GM21515 (cell line): ENCODE measurements around the gene ACD.
A peak's percentile ranks its signal among the peaks of the same experiment; 100 is the strongest.

ENCODE experiments used
- ATAC-seq: cut with Tn5 transposase; IDR thresholded peaks from one replicate; pipeline ENCODE4 v1.9.1; 2021; ENCODE audit not compliant: unreplicated experiment

The ACD gene

GRCh38 chr16:67662653-67663010 lies 2.6 kb upstream of the ACD start:
- ATAC-seq: no peak

- ATAC-seq: no peak
Observed at GRCh38 chr16:67661886-67662652, 2.0 kb upstream of the ACD start.

- no peak for ATAC-seq
Observed at GRCh38 chr16:67661101-67661761, 1.2 kb upstream of the ACD start.

- ATAC-seq: peak; percentile 75
Observed at GRCh38 chr16:67660564-67661028, 536 bp upstream of the ACD start, which contains the start of gene PARD6A. TSS of gene PARD6A (plus strand) at chr16:67660960. CDS start at chr16:67661039, 79 bp downstream.

- no peak for ATAC-seq
Observed at GRCh38 chr16:67658849-67659674, 998 bp downstream of the ACD start.

- no peak for ATAC-seq
Observed at GRCh38 chr16:67657751-67658518, 2.1 kb downstream of the ACD start.

GRCh38 chr16:67657017-67657608 lies 2.9 kb downstream of the ACD start:
- no peak for ATAC-seq

- no peak for ATAC-seq
Observed at GRCh38 chr16:67656344-67657016, 3.6 kb downstream of the ACD start.

- ATAC-seq: no peak
Observed at GRCh38 chr16:67655363-67655762, 4.7 kb downstream of the ACD start.

- no peak for ATAC-seq
Observed at GRCh38 chr16:67654403-67654911, 5.6 kb downstream of the ACD start.

GRCh38 chr16:67653789-67654402 lies 6.2 kb downstream of the ACD start:
- no peak for ATAC-seq

- ATAC-seq: no peak
Observed at GRCh38 chr16:67653128-67653788, 6.8 kb downstream of the ACD start.

GRCh38 chr16:67652578-67653127 lies 7.4 kb downstream of the ACD start:
- ATAC-seq: no peak

GRCh38 chr16:67651847-67652246 lies 8.2 kb downstream of the ACD start:
- ATAC-seq: no peak

- no peak for ATAC-seq
Observed at GRCh38 chr16:67651039-67651438, 9.0 kb downstream of the ACD start.

- ATAC-seq: no peak
Observed at GRCh38 chr16:67650023-67650422, 10.0 kb downstream of the ACD start.

GRCh38 chr16:67649494-67649931 lies 10.5 kb downstream of the ACD start:
- no peak for ATAC-seq

GRCh38 chr16:67648764-67649407 lies 11.2 kb downstream of the ACD start:
- no peak for ATAC-seq
